OCI-LY7 (cell line): ENCODE measurements around the gene KLHL24.

Experiments
- CTCF ChIP-seq: fragments of 200-600 bp; sonication (generic); conservative IDR thresholded peaks from 2 replicates; pipeline ENCODE4 v1.5.1; 2014; ENCODE audit warnings: mild to moderate bottlenecking, antibody characterized with exemption, low read length, moderate library complexity, mixed read lengths
- EZH2phosphoT487 ChIP-seq: fragments of 200-600 bp; sonication (generic); IDR thresholded peaks from 2 replicates; pipeline ENCODE4 v1.6.1; 2018; ENCODE audit warnings: low read depth, borderline replicate concordance, mild to moderate bottlenecking, mixed run types, antibody characterized with exemption, low read length, moderate library complexity, mixed read lengths

DNA sequence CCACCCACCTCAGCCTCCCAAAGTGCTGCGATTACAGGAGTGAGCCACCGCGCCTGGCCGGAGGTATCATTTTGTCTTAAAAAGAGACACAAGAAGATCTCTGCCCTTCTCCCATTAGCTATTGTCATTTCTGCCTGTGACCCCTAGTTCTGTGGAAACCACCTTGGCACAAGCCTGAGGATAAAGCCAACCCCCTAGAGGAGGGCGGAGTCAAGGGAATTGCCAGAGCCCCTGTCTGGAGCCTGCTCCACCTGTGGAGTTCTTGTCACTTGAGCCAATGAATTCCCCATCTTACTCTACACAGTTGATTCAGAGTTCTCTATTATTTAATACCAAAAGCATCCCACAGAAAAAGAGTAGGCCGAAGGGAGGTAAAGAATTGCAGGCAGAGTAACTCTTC is 45.0 kb upstream of the KLHL24 start:
- TF ChIP-seq CTCF (no peak), EZH2phosphoT487 (no peak)
